BLaER1 (cell line): ENCODE data around the gene ZNF594.
"Not testable (repeated sequence)": the region's sequence is repeated elsewhere in the genome, so short reads cannot be mapped to it uniquely, and the experiment has no call there.

ENCODE experiments used
- H3K27ac ChIP-seq: shearing (Covaris generic); formaldehyde crosslinking; 2 replicates; pipeline ENCODE4 v1.8.1; 2022
- H3K27me3 ChIP-seq: shearing (Covaris generic); formaldehyde crosslinking; 2 replicates; pipeline ENCODE4 v1.8.1; 2022
- H3K36me3 ChIP-seq: shearing (Covaris generic); formaldehyde crosslinking; 2 replicates; pipeline ENCODE4 v1.8.1; 2022
- H3K4me1 ChIP-seq: shearing (Covaris generic); formaldehyde crosslinking; 2 replicates; pipeline ENCODE4 v1.8.1; 2022
- H3K4me2 ChIP-seq: shearing (Covaris generic); formaldehyde crosslinking; 2 replicates; pipeline ENCODE4 v1.8.1; 2022
- H3K4me3 ChIP-seq: shearing (Covaris generic); formaldehyde crosslinking; 2 replicates; pipeline ENCODE4 v1.8.1; 2022
- H3K9ac ChIP-seq: shearing (Covaris generic); formaldehyde crosslinking; 2 replicates; pipeline ENCODE4 v1.8.1; 2022
- H3K9me3 ChIP-seq: shearing (Covaris generic); formaldehyde crosslinking; 2 replicates; pipeline ENCODE4 v1.8.1; 2022
- H4K20me1 ChIP-seq: shearing (Covaris generic); formaldehyde crosslinking; 2 replicates; pipeline ENCODE4 v1.8.1; 2022
- Cebpa-rat ChIP-seq: shearing (Covaris generic); IDR thresholded peaks from 2 replicates; pipeline ENCODE4 v1.8.1; 2022

Gene ZNF594

GRCh38 chr17:5225668-5226457 lies 34.2 kb upstream of the ZNF594 start:
- Histone ChIP-seq H3K9me3 (no peaks in the 10 kb centered on the region), H3K27me3 (no peaks in the 10 kb centered on the region), H4K20me1 (no peaks in the 10 kb centered on the region), H3K9ac (no peak overlapping the region), H3K27ac (no peak overlapping the region), H3K4me2 (peak overlapping the region; percentile 28), H3K4me1 (peaks cover 18% of the 10 kb centered on the region), H3K4me3 (no peak overlapping the region), H3K36me3 (no peaks in the 10 kb centered on the region; the same call in 1 of the 2 replicates)
- TF ChIP-seq Cebpa-rat = no peak

GRCh38 chr17:5221912-5222311 lies 30.2 kb upstream of the ZNF594 start:
- not testable (repeated sequence) for H3K27ac ChIP-seq, H3K9me3 ChIP-seq, H3K4me2 ChIP-seq, H4K20me1 ChIP-seq, H3K9ac ChIP-seq, H3K36me3 ChIP-seq, H3K4me3 ChIP-seq, H3K27me3 ChIP-seq
- peaks cover 11% of the 10 kb centered on the region for H3K4me1 ChIP-seq

- H3K9ac ChIP-seq = no peak overlapping the region
- H3K27me3 ChIP-seq = no peaks in the 10 kb centered on the region
- H3K9me3 ChIP-seq = no peaks in the 10 kb centered on the region
- no peaks in the 10 kb centered on the region for H3K4me1 ChIP-seq
- H3K4me3 ChIP-seq = no peak overlapping the region
- TF ChIP-seq Cebpa-rat = no peak
- H3K36me3 ChIP-seq = peaks cover 8% of the 10 kb centered on the region; the same call in 1 of the 2 replicates
- no peak overlapping the region for H3K27ac ChIP-seq
- no peak overlapping the region for H3K4me2 ChIP-seq
- no peaks in the 10 kb centered on the region for H4K20me1 ChIP-seq
Measured at GRCh38 chr17:5220074-5220473, 28.4 kb upstream of the ZNF594 start.

- TF ChIP-seq Cebpa-rat = no peak
- Histone ChIP-seq H4K20me1 (no peaks in the 10 kb centered on the region), H3K9me3 (no peaks in the 10 kb centered on the region), H3K27me3 (no peaks in the 10 kb centered on the region), H3K4me1 (no peaks in the 10 kb centered on the region), H3K4me3 (no peak overlapping the region), H3K4me2 (no peak overlapping the region), H3K9ac (no peak overlapping the region), H3K27ac (no peak overlapping the region), H3K36me3 (peaks cover 10% of the 10 kb centered on the region; the same call in 1 of the 2 replicates)
Measured at GRCh38 chr17:5219536-5219935, 27.9 kb upstream of the ZNF594 start.

GRCh38 chr17:5217562-5217961 lies 25.9 kb upstream of the ZNF594 start:
- H3K4me2 ChIP-seq, H3K4me3 ChIP-seq, H3K9ac ChIP-seq, H3K27me3 ChIP-seq, H3K9me3 ChIP-seq, H4K20me1 ChIP-seq, H3K27ac ChIP-seq: not testable (repeated sequence)
- Histone ChIP-seq H3K4me1 (peaks cover 14% of the 10 kb centered on the region), H3K36me3 (peaks cover 10% of the 10 kb centered on the region; the same call in 1 of the 2 replicates)

- Histone ChIP-seq H3K9ac (peak overlapping the region; percentile 56), H3K4me1 (peaks cover 48% of the 10 kb centered on the region), H3K4me2 (peak overlapping the region; percentile 75), H3K27me3 (no peaks in the 10 kb centered on the region), H3K36me3 (peaks cover 10% of the 10 kb centered on the region; the same call in 1 of the 2 replicates), H3K4me3 (no peak overlapping the region), H3K9me3 (no peaks in the 10 kb centered on the region), H4K20me1 (no peaks in the 10 kb centered on the region), H3K27ac (peak overlapping the region; percentile 66)
- TF ChIP-seq Cebpa-rat = no peak
Measured at GRCh38 chr17:5211458-5211857, 19.8 kb upstream of the ZNF594 start.

- Histone ChIP-seq H3K4me3 (peak overlapping the region; percentile 23; the same call in 1 of the 2 replicates), H3K9me3 (no peaks in the 10 kb centered on the region), H3K36me3 (peaks cover 9% of the 10 kb centered on the region; the same call in 1 of the 2 replicates), H3K9ac (peak overlapping the region; percentile 56), H3K27me3 (no peaks in the 10 kb centered on the region), H3K4me1 (peaks cover 48% of the 10 kb centered on the region), H3K4me2 (peak overlapping the region; percentile 75), H3K27ac (peak overlapping the region; percentile 66), H4K20me1 (no peaks in the 10 kb centered on the region)
- TF ChIP-seq Cebpa-rat = no peak
Measured at GRCh38 chr17:5210614-5211252, 19.1 kb upstream of the ZNF594 start.

- Histone ChIP-seq H3K9ac (0 out of 2 replicates have a peak overlapping the region, but pooled peaks have one; percentile 56), H3K27me3 (no peaks in the 10 kb centered on the region), H3K9me3 (no peaks in the 10 kb centered on the region; the same call in 1 of the 2 replicates), H3K4me2 (peak overlapping the region; percentile 75), H3K27ac (peak overlapping the region; percentile 66), H3K4me1 (peaks cover 48% of the 10 kb centered on the region), H3K36me3 (peaks cover 2% of the 10 kb centered on the region; the same call in 1 of the 2 replicates), H3K4me3 (no peak overlapping the region), H4K20me1 (no peaks in the 10 kb centered on the region)
- TF ChIP-seq Cebpa-rat = no peak
Measured at GRCh38 chr17:5210091-5210490, 18.4 kb upstream of the ZNF594 start.

- Histone ChIP-seq H3K4me3 (no peak overlapping the region), H3K27me3 (no peaks in the 10 kb centered on the region), H3K9ac (no peak overlapping the region), H3K36me3 (no peaks in the 10 kb centered on the region), H3K4me1 (peaks cover 48% of the 10 kb centered on the region), H3K4me2 (peak overlapping the region; percentile 75), H4K20me1 (no peaks in the 10 kb centered on the region), H3K27ac (peak overlapping the region; percentile 66; the same call in 1 of the 2 replicates), H3K9me3 (no peaks in the 10 kb centered on the region; the same call in 1 of the 2 replicates)
- TF ChIP-seq Cebpa-rat = no peak
Measured at GRCh38 chr17:5209396-5209795, 17.7 kb upstream of the ZNF594 start.

GRCh38 chr17:5203908-5204294 lies 12.2 kb upstream of the ZNF594 start:
- no peak overlapping the region for H3K4me3 ChIP-seq
- H3K36me3 ChIP-seq = no peaks in the 10 kb centered on the region
- H3K9ac ChIP-seq = no peak overlapping the region
- no peaks in the 10 kb centered on the region for H3K27me3 ChIP-seq
- H3K27ac ChIP-seq = no peak overlapping the region
- H3K4me2 ChIP-seq = no peak overlapping the region
- no peaks in the 10 kb centered on the region for H4K20me1 ChIP-seq
- no peak for TF ChIP-seq Cebpa-rat
- H3K9me3 ChIP-seq = no peaks in the 10 kb centered on the region; the same call in 1 of the 2 replicates
- H3K4me1 ChIP-seq = peaks cover under 1% of the 10 kb centered on the region
